IMR-90 (cell line): Measurements from ENCODE around the gene SLC9A9. TPM values are rescaled to one million over a fixed set of nuclear protein-coding genes. Genes with fewer than 3 reads are reported as not detected.

Experiments
- ATAC-seq: fragments of 200-7000 bp; cut with Tn5 transposase; 2 replicates; pipeline ENCODE4 v1.9.1; 2020; ENCODE audit warnings: low read depth, mild to moderate bottlenecking, moderate library complexity
- BruUV-seq: library from RNA; stranded (reverse); fragments of 400-500 nt; replicated peaks from 2 replicates; lab custom pipeline; 2021; lab: Mats Ljungman, UMichigan
- CTCF ChIA-PET: fragments of 300-600 bp; formaldehyde crosslinking; extraction: SDS; loops from one replicate; lab custom pipeline; 2021; ENCODE audit warnings: antibody characterized with exemption; lab: Yijun Ruan, JAX
- POLR2A ChIA-PET: fragments of 300-600 bp; sonication (Branson Sonifier 250); formaldehyde crosslinking; loops from one replicate; lab custom pipeline; 2022; ENCODE audit warnings: antibody characterized with exemption; ENCODE audit not compliant: unreplicated experiment; lab: Charles Lee
- DNase-seq: peaks from one replicate; pipeline ENCODE4 v3.0.0; 2013
- H2AFZ ChIP-seq: replicated peaks from 2 replicates; pipeline ENCODE3; 2013; ENCODE audit warnings: low read length, mild to moderate bottlenecking; ENCODE audit not compliant: poor library complexity
- H2AK5ac ChIP-seq: 2 replicates; pipeline ENCODE4 v1.6.1; 2013; ENCODE audit warnings: low read depth, low read length, inconsistent platforms
- H2AK9ac ChIP-seq: replicated peaks from 2 replicates; pipeline ENCODE3; 2013; ENCODE audit warnings: mild to moderate bottlenecking, low read depth, low read length, moderate library complexity; ENCODE audit not compliant: poor library complexity
- H2BK120ac ChIP-seq: 2 replicates; pipeline ENCODE4 v1.6.1; 2013; ENCODE audit warnings: low read depth, low read length, inconsistent platforms
- H2BK15ac ChIP-seq: 3 replicates; pipeline ENCODE4 v1.6.1; 2013; ENCODE audit warnings: low read depth, low read length, inconsistent platforms
- H2BK20ac ChIP-seq: 2 replicates; pipeline ENCODE4 v1.6.1; 2013; ENCODE audit warnings: low read depth, mild to moderate bottlenecking, inconsistent platforms, low read length, moderate library complexity
- H2BK5ac ChIP-seq: 2 replicates; pipeline ENCODE4 v1.6.1; 2013; ENCODE audit warnings: mild to moderate bottlenecking, low read depth, low read length, inconsistent platforms; ENCODE audit not compliant: poor library complexity, severe bottlenecking
- H3K14ac ChIP-seq: replicated peaks from 2 replicates; pipeline ENCODE4 v1.6.1; 2013; ENCODE audit warnings: low read depth, low read length, inconsistent platforms
- H3K18ac ChIP-seq: 2 replicates; pipeline ENCODE4 v1.6.1; 2013; ENCODE audit warnings: low read depth, low read length, control low read depth
- H3K23ac ChIP-seq: 2 replicates; pipeline ENCODE4 v1.6.1; 2013; ENCODE audit warnings: low read depth, low read length, inconsistent platforms
- H3K27ac ChIP-seq: 2 replicates; pipeline ENCODE4 v1.5.1; 2013; ENCODE audit warnings: mild to moderate bottlenecking, control low read depth, low read length; ENCODE audit not compliant: insufficient read depth
- H3K27me3 ChIP-seq: 2 replicates; pipeline ENCODE4 v1.6.1; 2013; ENCODE audit warnings: low read length; ENCODE audit not compliant: control insufficient read depth, insufficient read depth
- H3K36me3 ChIP-seq: 2 replicates; pipeline ENCODE4 v1.6.1; 2013; ENCODE audit warnings: low read length, mixed read lengths; ENCODE audit not compliant: control insufficient read depth, insufficient read depth
- H3K4ac ChIP-seq: 2 replicates; pipeline ENCODE4 v1.6.1; 2013; ENCODE audit warnings: low read depth, low read length, inconsistent platforms
- H3K4me1 ChIP-seq: 2 replicates; pipeline ENCODE4 v1.6.1; 2013; ENCODE audit warnings: low read length, mixed read lengths; ENCODE audit not compliant: control insufficient read depth, insufficient read depth
- H3K4me2 ChIP-seq: 2 replicates; pipeline ENCODE4 v1.6.1; 2013; ENCODE audit warnings: low read depth, mild to moderate bottlenecking, control low read depth, low read length, moderate library complexity
- H3K4me3 ChIP-seq: 2 replicates; pipeline ENCODE4 v1.5.1; 2013; ENCODE audit warnings: low read depth, mild to moderate bottlenecking, control low read depth, low read length, moderate library complexity; ENCODE audit not compliant: insufficient read depth
- H3K56ac ChIP-seq: 2 replicates; pipeline ENCODE4 v1.6.1; 2013; ENCODE audit warnings: low read length, inconsistent platforms; ENCODE audit not compliant: insufficient read depth; ENCODE audit errors: extremely low read depth
- H3K79me1 ChIP-seq, 2 experiments: 2 replicates each; pipeline ENCODE4 v1.6.1; 2013; ENCODE audit warnings: low read length in 2 of 2, inconsistent platforms in 1 of 2, low read depth in 1 of 2
- H3K9ac ChIP-seq: 2 replicates; pipeline ENCODE4 v1.6.1; 2013; ENCODE audit warnings: low read depth, low read length, control low read depth
- H3K9me1 ChIP-seq: 2 replicates; pipeline ENCODE4 v1.6.1; 2013; ENCODE audit warnings: low read length, inconsistent platforms; ENCODE audit not compliant: insufficient read depth
- H3K9me3 ChIP-seq: 2 replicates; pipeline ENCODE4 v1.6.1; 2013; ENCODE audit warnings: low read length; ENCODE audit not compliant: control insufficient read depth, insufficient read depth
- H4K20me1 ChIP-seq: 2 replicates; pipeline ENCODE4 v1.6.1; 2013; ENCODE audit warnings: low read length, inconsistent platforms; ENCODE audit not compliant: insufficient read depth
- H4K5ac ChIP-seq: 2 replicates; pipeline ENCODE4 v1.6.1; 2013; ENCODE audit warnings: mild to moderate bottlenecking, low read depth, low read length, control low read depth
- H4K8ac ChIP-seq, 2 experiments: 2 replicates each; pipeline ENCODE4 v1.6.1; 2013; ENCODE audit warnings: low read depth in 2 of 2, low read length in 2 of 2, control low read depth in 1 of 2, inconsistent platforms in 1 of 2
- H4K91ac ChIP-seq: 2 replicates; pipeline ENCODE4 v1.6.1; 2013; ENCODE audit warnings: low read depth, low read length, inconsistent platforms; ENCODE audit not compliant: insufficient read depth
- BHLHE40 ChIP-seq: fragments of 150-350 bp; IDR thresholded peaks from 2 replicates; pipeline ENCODE4 v1.6.1; 2016; ENCODE audit warnings: mild to moderate bottlenecking, low read depth, low read length
- CEBPB ChIP-seq: IDR thresholded peaks from 2 replicates; pipeline ENCODE4 v1.6.1; 2012; ENCODE audit warnings: low read depth, low read length, improper control_type of control experiment
- CHD1 ChIP-seq: IDR thresholded peaks from 2 replicates; pipeline ENCODE4 v1.6.1; 2012; ENCODE audit warnings: low read depth, low read length, improper control_type of control experiment
- FOS ChIP-seq: fragments of 150-350 bp; IDR thresholded peaks from 2 replicates; pipeline ENCODE4 v1.6.1; 2016; ENCODE audit warnings: low read depth, low read length
- MAFK ChIP-seq: IDR thresholded peaks from 2 replicates; pipeline ENCODE4 v1.6.1; 2012; ENCODE audit warnings: low read depth, low read length, improper control_type of control experiment
- MAZ ChIP-seq: IDR thresholded peaks from 2 replicates; pipeline ENCODE4 v1.6.1; 2012; ENCODE audit warnings: low read depth, mild to moderate bottlenecking, low read length, improper control_type of control experiment, moderate library complexity, borderline replicate concordance
- MXI1 ChIP-seq: IDR thresholded peaks from 2 replicates; pipeline ENCODE4 v1.6.1; 2012; ENCODE audit warnings: low read depth, mild to moderate bottlenecking, low read length, moderate library complexity, borderline replicate concordance
- NFE2L2 ChIP-seq: fragments of 150-350 bp; IDR thresholded peaks from 2 replicates; pipeline ENCODE4 v1.6.1; 2016; ENCODE audit warnings: low read depth, mild to moderate bottlenecking, low read length
- POLR2A ChIP-seq: IDR thresholded peaks from 2 replicates; pipeline ENCODE4 v1.6.1; 2012; ENCODE audit warnings: mild to moderate bottlenecking, low read depth, low read length
- RAD21 ChIP-seq: IDR thresholded peaks from 2 replicates; pipeline ENCODE4 v1.6.1; 2012; ENCODE audit warnings: low read length, improper control_type of control experiment
- RCOR1 ChIP-seq: IDR thresholded peaks from 2 replicates; pipeline ENCODE4 v1.6.1; 2012; ENCODE audit warnings: mild to moderate bottlenecking, low read length, improper control_type of control experiment; ENCODE audit not compliant: insufficient replicate concordance
- RFX5 ChIP-seq: IDR thresholded peaks from 2 replicates; pipeline ENCODE4 v1.8.0; 2012; ENCODE audit warnings: low read depth, mild to moderate bottlenecking, low read length, moderate library complexity
- SMC3 ChIP-seq: fragments of 150-350 bp; IDR thresholded peaks from 2 replicates; pipeline ENCODE4 v1.6.1; 2016; ENCODE audit warnings: low read depth, mild to moderate bottlenecking, antibody characterized with exemption, low read length, moderate library complexity
- dilution Hi-C: fragments of 300-500 bp; cut with HindIII; formaldehyde crosslinking; loops from one replicate; pipeline ENCODE4 v1.14.3; 2018; ENCODE audit warnings: low sequenced_read_pairs; ENCODE audit not compliant: unreplicated experiment
- in situ Hi-C: fragments of 300-500 bp; cut with MboI; formaldehyde crosslinking; loops from 3 replicates; pipeline ENCODE4 v1.14.3; 2019; ENCODE audit warnings: low sequenced_read_pairs, inconsistent platforms, mixed read lengths
- intact Hi-C: fragments of 100-400 bp; cut with micrococcal nuclease; formaldehyde crosslinking; loops from 2 replicates; pipeline ENCODE4 v1.10.0; 2022
- polyA plus RNA-seq, 3 experiments: library from polyadenylated mRNA; depleted of rRNA; stranded (reverse); fragments of >200 nt; gene quantifications; 2 replicates each; pipeline ENCODE4 v1.2.3, GENCODE V29; 2012; ENCODE audit warnings: low replicate concordance in 1 of 3
- total RNA-seq: library from RNA; depleted of rRNA; stranded (reverse); fragments of >200 nt; gene quantifications from 2 replicates; pipeline ENCODE4 v1.2.3, GENCODE V29; 2012
- TF ChIP-seq, protein P1 (sequence below): conservative IDR thresholded peaks from 2 replicates; pipeline ENCODE4 v1.5.1; 2012; ENCODE audit warnings: mild to moderate bottlenecking, low read depth, low read length, improper control_type of control experiment
- TF ChIP-seq, protein P2 (sequence below): fragments of 150-350 bp; IDR thresholded peaks from 2 replicates; pipeline ENCODE4 v1.6.1; 2017; ENCODE audit warnings: mild to moderate bottlenecking, antibody characterized with exemption, low read length, low read depth
- TF ChIP-seq, protein P3 (sequence below): fragments of 150-350 bp; IDR thresholded peaks from 2 replicates; pipeline ENCODE4 v1.6.1; 2016; ENCODE audit warnings: low read depth, mild to moderate bottlenecking, low read length, moderate library complexity, borderline replicate concordance

SLC9A9 gene
- total and polyA plus RNA-seq, 2 of the 4 experiments (the other 2 are of a cell fraction): 1.4 to 2.3 TPM

DNA sequence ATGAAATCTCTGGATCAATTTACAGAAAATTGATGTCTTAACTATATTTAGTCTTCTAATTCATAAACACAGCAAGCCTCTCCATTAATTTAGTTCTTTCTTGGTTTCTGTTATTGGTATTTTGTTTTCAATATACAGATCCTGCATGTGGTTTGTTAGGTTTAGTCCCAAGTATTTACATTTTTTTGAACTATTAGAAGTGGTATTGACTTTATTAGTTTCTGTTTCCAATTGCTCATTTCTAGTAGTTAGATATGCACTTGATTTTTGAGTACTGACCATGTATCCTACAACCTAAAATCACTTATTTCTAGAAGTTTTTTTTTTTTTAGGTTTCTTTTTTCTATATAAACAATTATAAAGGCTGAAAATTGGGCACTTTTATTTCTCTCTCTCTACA lies 392.8 kb downstream of the SLC9A9 start:
- POLR2A ChIA-PET: no interaction called here
- Histone ChIP-seq H3K27ac (no peak overlapping the region), H2BK5ac (no peak overlapping the region), H3K56ac (no peak overlapping the region), H3K14ac (no peak overlapping the region), H4K20me1 (no peaks in the 10 kb centered on the region), H3K18ac (no peak overlapping the region), H3K36me3 (no peaks in the 10 kb centered on the region), H2BK15ac (no peak overlapping the region), H2BK20ac (no peak overlapping the region), H2AK5ac (no peak overlapping the region), H4K8ac (no peak overlapping the region), H3K27me3 (no peaks in the 10 kb centered on the region; the same call in 1 of the 2 replicates), H3K9me3 (no peaks in the 10 kb centered on the region), H2AK9ac (no peak overlapping the region), H3K4me2 (no peak overlapping the region), H3K23ac (no peak overlapping the region), H4K5ac (no peak overlapping the region), H3K4ac (no peak overlapping the region), H3K4me1 (no peaks in the 10 kb centered on the region), H2AFZ (no peak overlapping the region), H3K9me1 (no peaks in the 10 kb centered on the region), H4K91ac (no peak overlapping the region), H3K79me1 (no peaks in the 10 kb centered on the region), H3K9ac (no peak overlapping the region), H3K4me3 (no peak overlapping the region), H2BK120ac (no peak overlapping the region)
- intact Hi-C loops (no loop called here), dilution Hi-C loops (no loop called here), in situ Hi-C loops (no loop called here)
- CTCF ChIA-PET: no interaction called here
- no peak for ATAC-seq
- TF ChIP-seq NFE2L2 (no peak), CEBPB (no peak), RAD21 (no peak), BHLHE40 (no peak), POLR2A (no peak), RFX5 (no peak), RCOR1 (no peak), MAFK (no peak), MAZ (no peak), MXI1 (no peak), FOS (no peak), CHD1 (no peak), SMC3 (no peak)
- TF ChIP-seq, protein P1, sequence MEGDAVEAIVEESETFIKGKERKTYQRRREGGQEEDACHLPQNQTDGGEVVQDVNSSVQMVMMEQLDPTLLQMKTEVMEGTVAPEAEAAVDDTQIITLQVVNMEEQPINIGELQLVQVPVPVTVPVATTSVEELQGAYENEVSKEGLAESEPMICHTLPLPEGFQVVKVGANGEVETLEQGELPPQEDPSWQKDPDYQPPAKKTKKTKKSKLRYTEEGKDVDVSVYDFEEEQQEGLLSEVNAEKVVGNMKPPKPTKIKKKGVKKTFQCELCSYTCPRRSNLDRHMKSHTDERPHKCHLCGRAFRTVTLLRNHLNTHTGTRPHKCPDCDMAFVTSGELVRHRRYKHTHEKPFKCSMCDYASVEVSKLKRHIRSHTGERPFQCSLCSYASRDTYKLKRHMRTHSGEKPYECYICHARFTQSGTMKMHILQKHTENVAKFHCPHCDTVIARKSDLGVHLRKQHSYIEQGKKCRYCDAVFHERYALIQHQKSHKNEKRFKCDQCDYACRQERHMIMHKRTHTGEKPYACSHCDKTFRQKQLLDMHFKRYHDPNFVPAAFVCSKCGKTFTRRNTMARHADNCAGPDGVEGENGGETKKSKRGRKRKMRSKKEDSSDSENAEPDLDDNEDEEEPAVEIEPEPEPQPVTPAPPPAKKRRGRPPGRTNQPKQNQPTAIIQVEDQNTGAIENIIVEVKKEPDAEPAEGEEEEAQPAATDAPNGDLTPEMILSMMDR: no peak
- TF ChIP-seq, protein P2, sequence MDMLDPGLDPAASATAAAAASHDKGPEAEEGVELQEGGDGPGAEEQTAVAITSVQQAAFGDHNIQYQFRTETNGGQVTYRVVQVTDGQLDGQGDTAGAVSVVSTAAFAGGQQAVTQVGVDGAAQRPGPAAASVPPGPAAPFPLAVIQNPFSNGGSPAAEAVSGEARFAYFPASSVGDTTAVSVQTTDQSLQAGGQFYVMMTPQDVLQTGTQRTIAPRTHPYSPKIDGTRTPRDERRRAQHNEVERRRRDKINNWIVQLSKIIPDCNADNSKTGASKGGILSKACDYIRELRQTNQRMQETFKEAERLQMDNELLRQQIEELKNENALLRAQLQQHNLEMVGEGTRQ: no peak
- TF ChIP-seq, protein P3, sequence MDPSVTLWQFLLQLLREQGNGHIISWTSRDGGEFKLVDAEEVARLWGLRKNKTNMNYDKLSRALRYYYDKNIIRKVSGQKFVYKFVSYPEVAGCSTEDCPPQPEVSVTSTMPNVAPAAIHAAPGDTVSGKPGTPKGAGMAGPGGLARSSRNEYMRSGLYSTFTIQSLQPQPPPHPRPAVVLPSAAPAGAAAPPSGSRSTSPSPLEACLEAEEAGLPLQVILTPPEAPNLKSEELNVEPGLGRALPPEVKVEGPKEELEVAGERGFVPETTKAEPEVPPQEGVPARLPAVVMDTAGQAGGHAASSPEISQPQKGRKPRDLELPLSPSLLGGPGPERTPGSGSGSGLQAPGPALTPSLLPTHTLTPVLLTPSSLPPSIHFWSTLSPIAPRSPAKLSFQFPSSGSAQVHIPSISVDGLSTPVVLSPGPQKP: no peak
- DNase-seq: no peak
- no TSS peak for BruUV-seq
